GM18502 (cell line): ENCODE data around the gene GSAP.

Experiments
- ATAC-seq: cut with Tn5 transposase; IDR thresholded peaks from one replicate; pipeline ENCODE4 v1.9.1; 2021; ENCODE audit warnings: mild to moderate bottlenecking; ENCODE audit not compliant: unreplicated experiment, poor library complexity

The GSAP gene

GRCh38 chr7:77331938-77332695 is 84.0 kb downstream of the GSAP start:
- peak; percentile 81 for ATAC-seq

DNA sequence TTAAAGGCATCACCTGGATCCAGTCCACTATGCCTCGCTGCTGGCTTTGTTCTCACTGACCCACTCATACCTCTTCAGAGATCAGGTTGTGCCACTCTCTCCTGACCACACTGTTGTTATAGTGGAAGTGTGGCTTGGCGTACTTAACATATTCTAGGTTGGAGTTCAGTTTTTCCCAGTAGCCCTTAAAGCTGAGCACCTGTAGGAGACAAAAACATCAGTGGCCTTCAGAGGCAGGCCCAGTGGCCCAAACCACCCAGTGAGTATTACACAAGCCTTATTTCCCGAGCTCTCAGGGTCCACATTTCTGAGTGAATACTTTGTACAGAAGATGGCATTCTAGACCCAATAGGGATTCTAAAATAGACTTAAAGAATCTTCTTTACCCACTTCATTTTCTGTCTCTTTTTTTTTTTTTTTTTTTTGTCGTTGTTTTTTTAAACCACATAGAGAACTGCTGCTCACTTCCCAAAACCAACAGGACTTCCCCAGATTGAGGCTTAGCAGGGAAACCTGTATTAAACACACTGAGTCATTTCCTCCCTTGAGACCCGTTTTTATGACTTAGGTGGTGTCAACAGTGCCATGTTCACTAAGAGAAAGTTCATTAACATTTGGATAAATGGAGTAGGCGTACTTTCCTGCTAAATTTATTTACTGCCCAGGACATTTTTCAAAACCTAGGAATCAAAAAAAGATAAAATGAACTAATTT is 85.8 kb downstream of the GSAP start:
- ATAC-seq = peak; percentile 61

DNA sequence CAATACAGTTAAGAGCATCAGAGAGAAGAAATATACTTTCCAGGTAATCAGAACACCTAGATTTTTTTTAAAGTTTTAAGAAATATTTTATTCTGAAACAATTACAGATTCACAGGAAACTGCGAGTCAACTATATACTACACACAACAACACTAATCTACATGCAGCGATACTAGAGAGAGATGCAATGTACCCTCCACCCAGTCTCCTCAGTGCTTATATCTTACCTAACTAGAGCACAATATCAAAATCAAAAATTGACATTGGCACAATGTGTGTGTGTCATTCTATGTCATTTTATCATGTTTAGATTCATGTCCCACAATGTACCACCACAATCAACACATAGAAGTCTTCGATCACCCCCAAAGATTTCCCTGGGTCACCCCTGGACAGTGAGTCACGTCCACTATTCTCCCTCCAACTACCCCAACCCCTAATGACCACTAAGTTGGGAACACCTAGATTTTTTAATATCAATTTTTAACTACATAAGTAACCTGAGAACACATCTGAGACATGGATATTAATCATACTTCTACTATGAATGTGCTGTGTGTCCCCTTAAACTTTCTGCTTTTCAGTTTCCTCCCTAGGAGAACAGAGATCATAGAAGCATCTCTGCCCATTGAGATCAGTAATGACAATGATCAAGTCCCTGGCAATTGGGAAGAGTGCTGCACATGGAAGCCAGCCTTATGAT is 86.5 kb downstream of the GSAP start:
- ATAC-seq = peak; percentile 17

GRCh38 chr7:77328669-77329068 is 87.5 kb downstream of the GSAP start:
- no peak for ATAC-seq

DNA sequence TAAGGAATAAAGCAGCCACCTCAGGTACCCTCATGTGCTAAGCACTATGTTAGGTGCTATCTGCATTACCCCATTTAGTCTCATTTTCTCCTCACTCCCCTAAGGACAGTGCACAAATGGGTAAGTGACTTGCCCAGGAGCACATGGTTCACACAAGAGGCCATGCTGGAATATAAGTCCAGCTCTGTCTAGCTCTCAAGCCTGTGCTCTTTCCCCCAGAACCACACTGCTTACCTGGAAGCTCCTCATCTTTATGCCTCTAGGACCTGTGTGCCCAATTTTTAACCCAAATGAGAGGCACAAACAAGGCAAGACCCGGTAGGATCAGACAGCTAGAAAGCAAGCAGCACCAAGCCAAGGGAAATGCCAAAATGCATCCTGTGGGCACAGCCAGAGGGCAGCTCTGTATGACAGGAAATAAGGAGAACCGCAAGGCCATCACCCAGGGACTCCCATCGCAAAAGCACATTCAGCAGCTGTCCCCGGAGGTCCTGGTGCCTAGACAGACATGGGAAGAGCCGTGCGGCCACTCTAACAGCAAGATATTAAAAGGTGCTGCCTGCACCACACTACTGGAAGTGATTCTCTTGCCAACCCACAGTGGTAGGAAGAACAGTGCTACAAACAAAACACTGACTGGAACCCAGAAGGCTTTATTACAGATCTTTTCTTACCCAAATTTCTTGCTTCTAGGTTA is 88.1 kb downstream of the GSAP start:
- ATAC-seq = no peak

GRCh38 chr7:77327067-77327931 is 88.8 kb downstream of the GSAP start:
- no peak for ATAC-seq

- ATAC-seq = no peak
Measured at GRCh38 chr7:77326131-77326530, 90.0 kb downstream of the GSAP start.

- no peak for ATAC-seq
Measured at GRCh38 chr7:77321300-77321699, 94.8 kb downstream of the GSAP start.

DNA sequence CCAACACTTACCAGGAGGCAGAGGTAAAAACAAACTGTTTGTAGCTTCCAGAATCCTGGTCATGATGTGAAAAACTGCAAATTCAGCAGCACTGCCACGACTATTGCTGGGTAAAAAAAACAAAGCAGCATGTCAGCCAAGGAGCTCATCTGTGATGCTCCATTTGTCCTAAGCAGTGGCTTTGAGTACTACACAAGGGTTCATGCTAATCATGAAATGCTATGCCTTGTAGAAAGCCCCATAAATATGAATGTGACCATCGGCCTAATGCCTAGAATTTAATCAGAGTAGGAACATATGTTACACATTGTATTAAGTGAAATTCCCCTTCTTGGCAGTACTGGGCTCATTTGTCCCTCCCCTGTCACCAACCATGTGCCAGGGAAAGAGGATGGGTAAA is 95.4 kb downstream of the GSAP start:
- ATAC-seq = no peak

DNA sequence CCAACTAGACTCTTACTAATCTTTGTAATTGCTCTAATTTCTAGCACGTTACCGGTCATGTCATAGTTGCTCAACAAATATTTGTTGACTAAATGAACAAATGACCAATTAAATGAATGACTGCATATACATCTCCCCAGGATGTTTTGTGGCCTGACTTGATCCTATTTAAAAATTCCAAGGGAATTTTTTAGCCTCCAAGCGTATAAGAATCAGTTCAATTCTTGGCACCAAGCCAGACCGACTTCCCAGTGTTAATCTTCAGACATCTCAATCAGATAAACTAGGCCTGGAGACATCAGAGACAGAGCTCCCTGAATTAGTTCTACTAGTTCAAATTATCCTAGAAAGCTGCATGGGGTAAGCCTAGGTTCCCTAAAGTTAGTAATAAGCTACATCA is 96.0 kb downstream of the GSAP start:
- no peak for ATAC-seq

GRCh38 chr7:77318019-77318418 is 98.1 kb downstream of the GSAP start:
- ATAC-seq = no peak

GRCh38 chr7:77316219-77316978 is 99.8 kb downstream of the GSAP start:
- no peak for ATAC-seq

GRCh38 chr7:77315182-77315591 is 101.0 kb downstream of the GSAP start:
- no peak for ATAC-seq

DNA sequence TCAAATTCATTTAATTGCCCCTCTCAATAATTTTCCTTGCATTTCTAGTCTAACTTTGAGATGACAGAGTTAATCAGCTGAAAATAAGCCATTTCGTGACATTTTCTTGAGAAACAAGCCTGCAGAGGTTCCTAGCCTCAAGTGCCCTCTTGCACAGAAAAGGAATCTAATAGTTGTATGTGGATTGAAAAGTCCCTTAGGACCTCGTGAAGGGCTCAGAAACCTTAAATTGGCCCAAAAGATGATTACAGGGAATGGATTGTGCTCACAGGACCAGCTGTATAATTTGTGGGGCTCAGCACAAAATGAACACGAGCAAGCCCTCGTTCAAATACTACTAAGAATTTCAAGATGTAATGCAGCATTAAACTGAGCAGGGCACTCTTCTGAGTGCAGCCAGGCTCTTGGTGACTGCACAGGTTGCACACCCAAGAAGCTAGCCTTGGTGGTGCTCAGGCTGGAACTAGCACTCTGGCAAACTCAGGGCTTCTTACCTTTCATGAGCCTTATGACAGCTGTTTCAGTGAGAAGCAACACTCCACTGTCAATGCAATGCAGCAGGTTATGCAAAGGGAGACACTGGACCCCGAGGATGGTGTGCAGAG is 102.2 kb downstream of the GSAP start:
- no peak for ATAC-seq

DNA sequence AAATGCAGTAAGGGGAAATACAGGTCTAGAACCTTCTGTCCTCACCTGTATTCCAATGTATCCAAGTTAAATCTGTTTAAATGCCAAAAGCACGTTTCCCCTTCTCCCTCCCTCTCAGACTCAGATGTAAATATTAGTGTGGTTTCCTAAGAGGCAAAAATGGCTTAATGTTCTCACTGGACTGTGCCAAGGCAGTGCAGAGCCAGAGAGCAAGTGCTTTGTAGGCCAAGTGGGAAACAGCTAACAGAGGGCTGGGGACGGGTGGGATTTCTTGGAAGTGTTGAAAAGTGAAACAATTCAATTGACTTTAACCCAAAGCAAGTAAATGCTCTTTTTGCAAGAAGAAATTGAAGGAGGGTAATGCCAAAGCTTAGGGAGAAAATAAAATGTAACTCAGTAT is 103.1 kb downstream of the GSAP start:
- ATAC-seq = no peak

- no peak for ATAC-seq
Measured at GRCh38 chr7:77310982-77311381, 105.2 kb downstream of the GSAP start.

DNA sequence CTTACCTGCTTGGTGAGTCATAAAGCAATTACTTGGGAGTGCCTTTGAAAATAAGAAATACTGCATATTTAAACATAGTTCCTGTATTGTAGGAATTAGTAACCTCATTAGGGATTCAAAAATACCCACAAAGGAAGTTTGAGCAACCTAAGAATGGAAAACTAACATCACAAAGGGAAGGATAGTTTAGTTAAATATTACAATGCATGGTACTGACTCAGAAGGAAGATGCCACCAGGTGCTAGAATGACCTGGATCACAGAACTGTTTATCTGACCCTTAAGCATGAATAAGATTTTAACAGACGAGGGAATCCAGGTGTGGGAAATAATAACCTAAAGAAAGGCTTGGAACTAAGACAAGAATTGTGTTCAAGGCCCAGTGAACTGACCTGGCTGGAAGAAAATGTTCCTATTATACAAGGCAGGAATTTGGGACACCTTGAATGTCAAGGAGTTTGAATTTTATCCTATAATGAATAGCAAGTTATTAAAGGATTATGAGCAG is 106.4 kb downstream of the GSAP start:
- ATAC-seq = no peak

DNA sequence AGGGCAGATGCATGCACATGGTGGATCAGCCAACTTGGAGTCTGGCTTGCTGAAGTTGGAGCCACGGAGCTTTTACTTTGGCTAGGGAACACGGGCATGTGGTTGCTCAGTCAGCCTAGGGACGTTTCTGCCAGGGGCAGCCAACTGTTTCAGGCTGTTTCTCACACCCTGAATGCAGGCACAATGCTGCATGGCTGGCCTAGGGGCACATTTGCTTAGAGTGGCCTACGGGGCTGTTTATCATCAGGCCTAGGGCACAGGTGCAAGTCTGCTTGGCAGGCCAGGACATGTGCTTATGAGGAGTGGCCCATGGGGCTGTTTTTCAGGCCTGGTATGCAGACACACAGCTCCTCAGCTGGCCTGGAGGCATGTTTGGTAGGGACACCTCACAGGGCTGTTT is 107.4 kb downstream of the GSAP start:
- ATAC-seq = no peak
